ENCODE data around the gene CNNM2.
"Not testable (repeated sequence)": the region's sequence is repeated elsewhere in the genome, so short reads cannot be mapped to it uniquely, and the experiment has no call there.

Gene CNNM2

GRCh38 chr10:103123282-103124024 lies 205.4 kb downstream of the CNNM2 start:
- H3K36me3 ChIP-seq (ENCODE audit: control insufficient read depth in 2 of 2, insufficient read depth in 2 of 2, low read length in 2 of 2), result peaks cover under 1 to 3% of the 10 kb centered on the region in 2 donors
- H3K4me3 ChIP-seq (ENCODE audit: low read length in 2 of 2), result no peak overlapping the region
- no peak overlapping the region for H3K9ac ChIP-seq (ENCODE audit: low read depth in 1 of 2, low read length in 2 of 2)
- H3K27me3 ChIP-seq (ENCODE audit: control insufficient read depth in 2 of 2, insufficient read depth in 2 of 2, low read length in 2 of 2), result no peaks in the 10 kb centered on the region
- no peaks in the 10 kb centered on the region for H3K9me3 ChIP-seq (ENCODE audit: control insufficient read depth in 2 of 2, low read length in 2 of 2)
- H3K27ac ChIP-seq (ENCODE audit: low read depth in 2 of 2, low read length in 2 of 2), result no peak overlapping the region
- no peaks in the 10 kb centered on the region for H3K4me1 ChIP-seq (ENCODE audit: control insufficient read depth in 2 of 2, insufficient read depth in 2 of 2, low read length in 2 of 2)

- Histone ChIP-seq H3K27ac (ENCODE audit: low read depth in 2 of 2, low read length in 2 of 2) (no peak overlapping the region), H3K9me3 (ENCODE audit: control insufficient read depth in 2 of 2, low read length in 2 of 2) (no peaks in the 10 kb centered on the region), H3K36me3 (ENCODE audit: control insufficient read depth in 2 of 2, insufficient read depth in 2 of 2, low read length in 2 of 2) (peaks cover 0 to 3% of the 10 kb centered on the region in 2 donors), H3K27me3 (ENCODE audit: control insufficient read depth in 2 of 2, insufficient read depth in 2 of 2, low read length in 2 of 2) (no peaks in the 10 kb centered on the region), H3K4me1 (ENCODE audit: control insufficient read depth in 2 of 2, insufficient read depth in 2 of 2, low read length in 2 of 2) (no peaks in the 10 kb centered on the region), H3K4me3 (ENCODE audit: low read length in 2 of 2) (no peak overlapping the region), H3K9ac (ENCODE audit: low read depth in 1 of 2, low read length in 2 of 2) (no peak overlapping the region)
Measured at GRCh38 chr10:103124420-103125096, 206.5 kb downstream of the CNNM2 start.

- Histone ChIP-seq H3K27ac (ENCODE audit: low read depth in 2 of 2, low read length in 2 of 2) (no peak overlapping the region), H3K36me3 (ENCODE audit: control insufficient read depth in 2 of 2, insufficient read depth in 2 of 2, low read length in 2 of 2) (peaks cover 0 to 3% of the 10 kb centered on the region in 2 donors), H3K9me3 (ENCODE audit: control insufficient read depth in 2 of 2, low read length in 2 of 2) (no peaks in the 10 kb centered on the region), H3K27me3 (ENCODE audit: control insufficient read depth in 2 of 2, insufficient read depth in 2 of 2, low read length in 2 of 2) (no peaks in the 10 kb centered on the region), H3K4me1 (ENCODE audit: control insufficient read depth in 2 of 2, insufficient read depth in 2 of 2, low read length in 2 of 2) (no peaks in the 10 kb centered on the region), H3K4me3 (ENCODE audit: low read length in 2 of 2) (no peak overlapping the region), H3K9ac (ENCODE audit: low read depth in 1 of 2, low read length in 2 of 2) (no peak overlapping the region)
Measured at GRCh38 chr10:103125323-103126267, 207.5 kb downstream of the CNNM2 start.

DNA sequence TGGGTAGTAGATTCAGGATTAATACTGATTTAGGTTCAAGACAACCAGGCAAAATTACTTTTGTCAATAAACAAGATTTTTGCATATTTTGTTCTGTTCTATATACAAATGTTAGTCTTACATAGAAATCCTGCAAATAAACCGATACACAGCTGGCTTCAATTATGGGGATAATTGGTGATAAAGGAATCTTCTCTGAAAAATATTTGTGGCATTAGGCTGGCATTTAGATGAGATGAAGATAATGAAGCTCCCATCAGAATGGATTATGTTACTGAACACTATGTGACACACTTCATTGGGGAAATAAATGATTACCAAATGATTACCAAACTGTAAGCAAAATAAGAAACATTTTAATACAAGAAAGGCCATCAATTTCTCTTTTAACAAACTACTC lies 209.1 kb downstream of the CNNM2 start:
- no peaks in the 10 kb centered on the region for H3K9me3 ChIP-seq (ENCODE audit: control insufficient read depth in 2 of 2, low read length in 2 of 2)
- H3K27me3 ChIP-seq (ENCODE audit: control insufficient read depth in 2 of 2, insufficient read depth in 2 of 2, low read length in 2 of 2), result no peaks in the 10 kb centered on the region
- H3K9ac ChIP-seq (ENCODE audit: low read depth in 1 of 2, low read length in 2 of 2), result no peak overlapping the region
- no peaks in the 10 kb centered on the region for H3K4me1 ChIP-seq (ENCODE audit: control insufficient read depth in 2 of 2, insufficient read depth in 2 of 2, low read length in 2 of 2)
- H3K27ac ChIP-seq (ENCODE audit: low read depth in 2 of 2, low read length in 2 of 2), result no peak overlapping the region
- H3K36me3 ChIP-seq (ENCODE audit: control insufficient read depth in 2 of 2, insufficient read depth in 2 of 2, low read length in 2 of 2), result peaks cover 3 to 5% of the 10 kb centered on the region in 2 donors
- no peak overlapping the region for H3K4me3 ChIP-seq (ENCODE audit: low read length in 2 of 2)

- not testable (repeated sequence) for H3K4me3 ChIP-seq (ENCODE audit: low read length in 2 of 2); H3K9me3 ChIP-seq (ENCODE audit: control insufficient read depth in 2 of 2, low read length in 2 of 2); H3K27ac ChIP-seq (ENCODE audit: low read depth in 2 of 2, low read length in 2 of 2); H3K36me3 ChIP-seq (ENCODE audit: control insufficient read depth in 2 of 2, insufficient read depth in 2 of 2, low read length in 2 of 2); H3K27me3 ChIP-seq (ENCODE audit: control insufficient read depth in 2 of 2, insufficient read depth in 2 of 2, low read length in 2 of 2); H3K4me1 ChIP-seq (ENCODE audit: control insufficient read depth in 2 of 2, insufficient read depth in 2 of 2, low read length in 2 of 2); H3K9ac ChIP-seq (ENCODE audit: low read depth in 1 of 2, low read length in 2 of 2)
Measured at GRCh38 chr10:103130180-103130579, 212.1 kb downstream of the CNNM2 start.

- peaks cover 3 to 10% of the 10 kb centered on the region in 2 donors for H3K36me3 ChIP-seq (ENCODE audit: control insufficient read depth in 2 of 2, insufficient read depth in 2 of 2, low read length in 2 of 2)
- no peaks in the 10 kb centered on the region for H3K9me3 ChIP-seq (ENCODE audit: control insufficient read depth in 2 of 2, low read length in 2 of 2)
- H3K4me3 ChIP-seq (ENCODE audit: low read length in 2 of 2), result no peak overlapping the region
- no peaks in the 10 kb centered on the region for H3K27me3 ChIP-seq (ENCODE audit: control insufficient read depth in 2 of 2, insufficient read depth in 2 of 2, low read length in 2 of 2)
- H3K9ac ChIP-seq (ENCODE audit: low read depth in 1 of 2, low read length in 2 of 2), result no peak overlapping the region
- no peak overlapping the region for H3K27ac ChIP-seq (ENCODE audit: low read depth in 2 of 2, low read length in 2 of 2)
- no peaks in the 10 kb centered on the region for H3K4me1 ChIP-seq (ENCODE audit: control insufficient read depth in 2 of 2, insufficient read depth in 2 of 2, low read length in 2 of 2)
Measured at GRCh38 chr10:103130910-103131309, 212.8 kb downstream of the CNNM2 start.

GRCh38 chr10:103135168-103135567 lies 217.1 kb downstream of the CNNM2 start:
- H3K27me3 ChIP-seq (ENCODE audit: control insufficient read depth in 2 of 2, insufficient read depth in 2 of 2, low read length in 2 of 2); H3K27ac ChIP-seq (ENCODE audit: low read depth in 2 of 2, low read length in 2 of 2); H3K4me1 ChIP-seq (ENCODE audit: control insufficient read depth in 2 of 2, insufficient read depth in 2 of 2, low read length in 2 of 2); H3K4me3 ChIP-seq (ENCODE audit: low read length in 2 of 2); H3K9ac ChIP-seq (ENCODE audit: low read depth in 1 of 2, low read length in 2 of 2); H3K9me3 ChIP-seq (ENCODE audit: control insufficient read depth in 2 of 2, low read length in 2 of 2): not testable (repeated sequence)
- peaks cover 5 to 26% of the 10 kb centered on the region in 2 donors for H3K36me3 ChIP-seq (ENCODE audit: control insufficient read depth in 2 of 2, insufficient read depth in 2 of 2, low read length in 2 of 2)

DNA sequence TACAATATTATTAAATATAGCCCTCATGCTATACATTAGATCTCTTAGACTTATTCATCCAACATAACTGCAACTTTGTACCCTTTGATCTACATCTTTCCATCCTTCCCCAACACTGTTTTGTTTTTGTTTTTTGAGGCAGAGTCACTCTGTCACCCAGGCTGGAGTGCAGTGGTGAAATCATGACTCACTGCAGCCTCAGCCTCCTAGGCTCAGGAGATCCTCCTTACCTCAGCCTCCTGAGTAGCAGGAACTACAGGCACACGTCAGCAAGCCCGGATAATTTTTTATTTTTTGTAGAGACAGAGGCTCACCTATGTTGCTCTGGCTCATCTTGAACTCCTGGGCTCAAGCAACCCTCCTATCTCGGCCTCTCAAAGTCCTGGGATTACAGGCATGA lies 221.7 kb downstream of the CNNM2 start:
- H3K9me3 ChIP-seq (ENCODE audit: control insufficient read depth in 2 of 2, low read length in 2 of 2), result no peaks in the 10 kb centered on the region
- H3K4me1 ChIP-seq (ENCODE audit: control insufficient read depth in 2 of 2, insufficient read depth in 2 of 2, low read length in 2 of 2), result no peaks in the 10 kb centered on the region
- H3K36me3 ChIP-seq (ENCODE audit: control insufficient read depth in 2 of 2, insufficient read depth in 2 of 2, low read length in 2 of 2), result peaks cover 11 to 24% of the 10 kb centered on the region in 2 donors
- no peak overlapping the region for H3K27ac ChIP-seq (ENCODE audit: low read depth in 2 of 2, low read length in 2 of 2)
- no peaks in the 10 kb centered on the region for H3K27me3 ChIP-seq (ENCODE audit: control insufficient read depth in 2 of 2, insufficient read depth in 2 of 2, low read length in 2 of 2)
- no peak overlapping the region for H3K9ac ChIP-seq (ENCODE audit: low read depth in 1 of 2, low read length in 2 of 2)
- H3K4me3 ChIP-seq (ENCODE audit: low read length in 2 of 2), result no peak overlapping the region

Data from mucosa of rectum (tissue), 2 donors.